Measurements from ENCODE around the gene PDE12. TPM values are rescaled to one million over a fixed set of nuclear protein-coding genes. Genes with fewer than 3 reads are reported as not detected.

Gene PDE12
- total and polyA plus RNA-seq, 2 donors (not counting 3 experiments of a cell fraction or from before 2014, with no cell fraction given), result 12.8 to 20.4 TPM

DNA sequence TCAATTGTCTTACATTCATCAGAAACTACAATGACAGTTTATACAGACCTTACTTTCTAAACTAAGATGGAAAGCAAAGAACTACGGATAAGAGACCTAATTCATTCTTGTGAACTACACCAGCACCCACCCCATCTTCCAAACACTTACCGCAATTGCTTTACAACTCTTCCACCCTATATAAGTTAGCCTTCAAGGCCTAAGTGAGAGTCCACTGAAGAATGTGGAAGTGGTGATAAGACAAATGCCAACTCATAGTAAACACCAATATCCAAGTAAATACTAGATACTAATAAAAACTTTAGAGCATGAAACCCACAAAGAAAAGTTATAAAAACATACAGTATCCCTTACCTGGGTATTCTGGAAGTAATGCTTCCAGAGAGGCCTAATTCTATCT lies 27.5 kb downstream of the PDE12 start:
- intact Hi-C loops (cut with micrococcal nuclease), result loop anchor here (2.0 kb wide), 1 partner anchor 187 kb away; no protein-coding TSS in a partner anchor
- BruUV-seq (replicated peaks), result no TSS peak
- no peak for FAIRE-seq

More for the DNA sequence above, 27.5 kb downstream of the PDE12 start:
- Histone ChIP-seq H3K9me1 (replicated peaks; ENCODE audit: control insufficient read depth, extremely low read depth, insufficient read depth, low read length) (no peaks in the 10 kb centered on the region), H3K27ac (ENCODE audit: insufficient read depth, low read depth, low read length) (no peak overlapping the region), H3K9me3 (replicated peaks; ENCODE audit: control insufficient read depth, insufficient read depth, low read length) (no peaks in the 10 kb centered on the region), H3K4me1 (ENCODE audit: control insufficient read depth, extremely low read depth, insufficient read depth, low read length) (no peaks in the 10 kb centered on the region), H3K4me2 (ENCODE audit: insufficient read depth, low read length) (no peak overlapping the region), H2AFZ (ENCODE audit: low read depth, low read length) (no peak overlapping the region), H3K36me3 (ENCODE audit: control insufficient read depth in 2 of 2, extremely low read depth in 1 of 2, insufficient read depth in 2 of 2, low read length in 2 of 2) (peaks cover 4 to 15% of the 10 kb centered on the region in 2 experiments), H3K27me3 (ENCODE audit: control insufficient read depth in 2 of 2, insufficient read depth in 2 of 2, low read length in 2 of 2) (no peaks in the 10 kb centered on the region), H4K20me1 (replicated peaks; ENCODE audit: control insufficient read depth, extremely low read depth, insufficient read depth, low read length) (peaks cover 13% of the 10 kb centered on the region), H3K4me3 (replicated peaks in 1 of 3; ENCODE audit: insufficient read depth in 1 of 3, low read depth in 1 of 3, low read length in 3 of 3) (no peak overlapping the region), H3K9ac (replicated peaks; ENCODE audit: extremely low read depth, insufficient read depth, low read length) (no peak overlapping the region), H3K79me2 (ENCODE audit: control insufficient read depth, insufficient read depth, low read length) (peaks cover 95% of the 10 kb centered on the region)
- TF ChIP-seq EZH2 (IDR thresholded peaks at IDR 0.05; ENCODE audit: borderline replicate concordance, low read depth, low read length, severe bottlenecking) (no peak), JUN (IDR thresholded peaks at IDR 0.05; ENCODE audit: borderline replicate concordance, insufficient read depth, insufficient read length, low read depth) (no peak), FOS (IDR thresholded peaks at IDR 0.05; ENCODE audit: borderline replicate concordance, insufficient read depth, low read length) (no peak), GATA2 (IDR thresholded peaks at IDR 0.05; ENCODE audit: insufficient read depth, insufficient read length, low read depth, low read length) (no peak), CTCF (IDR thresholded peaks at IDR 0.05; ENCODE audit: extremely low read depth in 1 of 2, insufficient read depth in 1 of 2, low read depth in 1 of 2, low read length in 2 of 2) (no peak), POLR2AphosphoS5 (IDR thresholded peaks at IDR 0.05; ENCODE audit: insufficient read depth, low read depth, low read length) (no peak), POLR2A (IDR thresholded peaks at IDR 0.05; ENCODE audit: low read depth, low read length) (no peak), MYC (IDR thresholded peaks at IDR 0.05; ENCODE audit: low read depth, low read length) (no peak), MAX (IDR thresholded peaks at IDR 0.05; ENCODE audit: insufficient read depth, insufficient read length) (no peak)
- DNase-seq (ENCODE audit: low read depth, low spot score), result no peak
- ChIA-PET POLR2A (no interaction called here), CTCF (interaction anchor here (1.0 to 7.7 kb wide), 2 partner anchors 13 to 186 kb away, joined by 4 to 48 read pairs; partner anchors contain the start of gene ARF4)
- dilution Hi-C loops (cut with MboI; ENCODE audit: extremely low pct_ligation_motif_present, low sequenced_read_pairs), result no loop called here
